HCT116 (cell line): ENCODE measurements around the gene ARL2. TPM values are rescaled to one million over a fixed set of nuclear protein-coding genes. Genes with fewer than 3 reads are reported as not detected.

Experiments used
- ATAC-seq: fragments of 200-7000 bp; cut with Tn5 transposase; 2 replicates; pipeline ENCODE4 v1.9.1; 2020; ENCODE audit warnings: mild to moderate bottlenecking, moderate library complexity
- BruUV-seq: library from RNA; stranded (reverse); fragments of 400-500 nt; replicated peaks from 2 replicates; lab custom pipeline; 2021; lab: Mats Ljungman, UMichigan
- CTCF ChIA-PET: fragments of 300-600 bp; sonication (Branson Sonifier 250); formaldehyde crosslinking; loops from one replicate; lab custom pipeline; 2021; ENCODE audit warnings: antibody characterized with exemption; lab: Charles Lee
- POLR2A ChIA-PET: fragments of 300-600, 350-600 bp; sonication (Branson Sonifier 250); formaldehyde crosslinking; loops from one replicate; lab custom pipeline; 2021; ENCODE audit warnings: antibody characterized with exemption; lab: Charles Lee
- RAD21 ChIA-PET, 2 experiments: fragments of 300-600 bp; sonication (Branson Sonifier 250); formaldehyde crosslinking; loops; one replicate each; lab custom pipeline; 2023; ENCODE audit warnings: low total read pairs in 2 of 2; ENCODE audit not compliant: uncharacterized antibody in 2 of 2, unreplicated experiment in 2 of 2, low non-redundant PET in 1 of 2; lab: Charles Lee
- DNase-seq: peaks from one replicate; pipeline ENCODE4 v3.0.0-alpha.2; 2010; ENCODE audit warnings: low read depth, low spot score
- H2AFZ ChIP-seq: fragments of 200-600 bp; shearing (Covaris generic), sonication (generic); 2 replicates; pipeline ENCODE4 v1.6.1; 2017; ENCODE audit warnings: low read depth, mixed run types, mixed read lengths, antibody characterized with exemption, low read length; ENCODE audit not compliant: poor library complexity, severe bottlenecking
- H3K27ac ChIP-seq: 2 replicates; pipeline ENCODE4 v1.5.1; 2012; ENCODE audit warnings: low read depth, low read length
- H3K27me3 ChIP-seq: fragments of 200-600 bp; sonication (generic); 2 replicates; pipeline ENCODE4 v1.6.1; 2016; ENCODE audit warnings: mixed run types, low read length, mixed read lengths; ENCODE audit not compliant: insufficient read depth
- H3K36me3 ChIP-seq, 2 experiments: fragments of 200-500 bp in 1 of 2; fragments of 200-600 bp in 1 of 2; sonication (Bioruptor generic) in 1 of 2; sonication (generic) in 1 of 2; 2 replicates each; pipeline versions ENCODE4 v1.5.1 to v1.6.1; 2014 to 2016; ENCODE audit warnings: low read length in 2 of 2, inconsistent platforms in 1 of 2, mixed read lengths in 1 of 2, mixed run types in 1 of 2; ENCODE audit not compliant: insufficient read depth in 2 of 2, control insufficient read depth in 1 of 2
- H3K4me1 ChIP-seq, 2 experiments: fragments of 200-600 bp in 1 of 2; sonication (generic) in 1 of 2; 2 replicates each; pipeline versions ENCODE4 v1.5.1 to v1.6.1; 2012 to 2017; ENCODE audit warnings: low read length in 2 of 2, inconsistent platforms in 1 of 2, mild to moderate bottlenecking in 1 of 2, mixed read lengths in 1 of 2, mixed run types in 1 of 2, moderate library complexity in 1 of 2; ENCODE audit not compliant: insufficient read depth in 2 of 2, control insufficient read depth in 1 of 2
- H3K4me2 ChIP-seq: fragments of 200-600 bp; sonication (generic); 2 replicates; pipeline ENCODE4 v1.6.1; 2017; ENCODE audit warnings: mixed run types, low read length, mixed read lengths
- H3K4me3 ChIP-seq, 2 experiments: fragments of 200-600 bp in 1 of 2; sonication (generic) in 1 of 2; replicated peaks in 1 of 2; 2 replicates each; pipeline ENCODE4 v1.5.1; 2011 to 2016; ENCODE audit warnings: low read length in 2 of 2, control low read depth in 1 of 2, low read depth in 1 of 2, mild to moderate bottlenecking in 1 of 2, mixed read lengths in 1 of 2, mixed run types in 1 of 2
- H3K79me2 ChIP-seq: fragments of 200-600 bp; sonication (generic); 2 replicates; pipeline ENCODE4 v1.6.1; 2017; ENCODE audit warnings: mild to moderate bottlenecking, mixed run types, low read length, moderate library complexity, mixed read lengths; ENCODE audit not compliant: insufficient read depth
- H3K9ac ChIP-seq: fragments of 200-600 bp; sonication (generic); 2 replicates; pipeline ENCODE4 v1.6.1; 2016; ENCODE audit warnings: low read length, mixed read lengths
- H3K9me2 ChIP-seq: fragments of 200-600 bp; sonication (generic), shearing (Covaris generic); 2 replicates; pipeline ENCODE4 v1.6.1; 2017; ENCODE audit warnings: mixed run types, mild to moderate bottlenecking, moderate library complexity; ENCODE audit not compliant: insufficient read depth
- H3K9me3 ChIP-seq, 2 experiments: fragments of 200-500 bp in 1 of 2; fragments of 200-600 bp in 1 of 2; sonication (Bioruptor generic) in 1 of 2; sonication (generic) in 1 of 2; 2 replicates each; pipeline ENCODE4 v1.6.1; 2014 to 2017; ENCODE audit warnings: low read length in 2 of 2, mixed read lengths in 2 of 2, inconsistent platforms in 1 of 2, low read depth in 1 of 2, mild to moderate bottlenecking in 1 of 2, mixed run types in 1 of 2, moderate library complexity in 1 of 2; ENCODE audit not compliant: control insufficient read depth in 1 of 2, insufficient read depth in 1 of 2
- H4K20me1 ChIP-seq: fragments of 200-600 bp; sonication (generic), shearing (Covaris generic); 2 replicates; pipeline ENCODE4 v1.6.1; 2017; ENCODE audit warnings: mixed run types, mild to moderate bottlenecking, moderate library complexity; ENCODE audit not compliant: insufficient read depth
- CEBPB ChIP-seq: IDR thresholded peaks from 2 replicates; pipeline ENCODE4 v1.6.1; 2012; ENCODE audit warnings: low read depth
- CTCF ChIP-seq, 3 experiments: fragments of 200-600 bp in 1 of 3; sonication (generic) in 1 of 3; IDR thresholded peaks in 2 of 3; conservative IDR thresholded peaks in 1 of 3; 2 replicates each; pipeline ENCODE4 v1.5.1; 2012 to 2017; ENCODE audit warnings: low read depth in 2 of 3, low read length in 2 of 3, antibody characterized with exemption in 1 of 3, borderline replicate concordance in 1 of 3, control low read depth in 1 of 3, mild to moderate bottlenecking in 1 of 3, mixed read lengths in 1 of 3, mixed run types in 1 of 3, moderate library complexity in 1 of 3; ENCODE audit not compliant: insufficient read depth in 1 of 3
- EGR1 ChIP-seq: IDR thresholded peaks from 2 replicates; pipeline ENCODE4 v1.6.1; 2012; ENCODE audit warnings: low read depth
- ELF1 ChIP-seq: IDR thresholded peaks from 2 replicates; pipeline ENCODE4 v1.6.1; 2012; ENCODE audit warnings: low read depth, borderline replicate concordance
- EZH2phosphoT487 ChIP-seq: fragments of 200-600 bp; IDR thresholded peaks from 2 replicates; pipeline ENCODE4 v1.6.1; 2018; ENCODE audit warnings: antibody characterized with exemption, borderline replicate concordance
- MAX ChIP-seq: IDR thresholded peaks from 2 replicates; pipeline ENCODE4 v1.6.1; 2012
- POLR2A ChIP-seq: IDR thresholded peaks from 2 replicates; pipeline ENCODE4 v1.7.0; 2011; ENCODE audit warnings: borderline replicate concordance; ENCODE audit not compliant: insufficient read depth, insufficient read length; ENCODE audit errors: extremely low read depth
- POLR2AphosphoS5 ChIP-seq: IDR thresholded peaks from 2 replicates; pipeline ENCODE4 v1.6.1; 2011; ENCODE audit warnings: mild to moderate bottlenecking, low read depth, low read length, moderate library complexity
- SP1 ChIP-seq: IDR thresholded peaks from 2 replicates; pipeline ENCODE4 v1.6.1; 2012; ENCODE audit warnings: low read depth
- SRF ChIP-seq: IDR thresholded peaks from 2 replicates; pipeline ENCODE4 v1.6.1; 2012; ENCODE audit warnings: low read depth
- TCF7L2 ChIP-seq: IDR thresholded peaks from 2 replicates; pipeline ENCODE4 v1.7.0; 2011; ENCODE audit warnings: borderline replicate concordance, inconsistent platforms; ENCODE audit not compliant: insufficient read depth, insufficient read length; ENCODE audit errors: extremely low read depth
- YY1 ChIP-seq: IDR thresholded peaks from 2 replicates; pipeline ENCODE4 v1.6.1; 2011; ENCODE audit warnings: low read length, low read depth, moderate library complexity, mild to moderate bottlenecking; ENCODE audit not compliant: insufficient replicate concordance; ENCODE audit errors: extremely low read depth
- ZFX ChIP-seq: fragments of 450-650 bp; IDR thresholded peaks from 2 replicates; pipeline ENCODE4 v1.6.1; 2017
- ZNF274 ChIP-seq: fragments of 200-500 bp; sonication (Bioruptor generic); IDR thresholded peaks from 2 replicates; pipeline ENCODE4 v1.6.1; 2014; ENCODE audit warnings: mild to moderate bottlenecking, low read depth, low read length, inconsistent platforms
- intact Hi-C: fragments of 100-400 bp; cut with micrococcal nuclease; formaldehyde crosslinking; loops from 2 replicates; pipeline ENCODE4 v1.10.0; 2022
- total RNA-seq: library from RNA; stranded (reverse); gene quantifications from one replicate; pipeline ENCODE4 v1.2.1, GENCODE V29; 2021; ENCODE audit not compliant: unreplicated experiment
- TF ChIP-seq, protein P1 (sequence below): IDR thresholded peaks from 2 replicates; pipeline ENCODE4 v1.6.1; 2012; ENCODE audit warnings: low read depth

ARL2 gene
- total RNA-seq, 1 experiment from 2014 or later: 68.7 TPM

DNA sequence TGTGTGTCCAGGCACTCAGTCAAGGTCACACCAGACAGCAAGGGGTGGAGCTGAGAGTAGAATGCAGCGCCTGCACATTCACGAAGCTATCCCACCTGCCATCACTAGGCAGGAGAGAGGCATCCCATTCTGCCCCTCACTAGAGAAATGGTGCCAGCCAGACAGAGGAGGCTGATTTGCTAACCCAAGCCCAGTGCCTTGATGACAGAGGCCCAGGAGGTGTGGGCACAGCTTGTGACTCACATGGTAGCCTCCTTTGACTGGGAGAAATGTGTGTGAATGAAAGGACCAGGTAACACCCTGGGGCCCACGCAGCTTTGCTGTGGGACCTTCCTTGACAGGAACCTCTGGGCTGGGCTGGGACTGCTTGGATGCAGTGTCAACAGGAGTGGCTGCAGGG is 49.6 kb downstream of the ARL2 start:
- Histone ChIP-seq H3K9me2 (no peaks in the 10 kb centered on the region), H3K36me3 (no peaks in the 10 kb centered on the region), H3K9ac (no peak overlapping the region), H3K27me3 (no peaks in the 10 kb centered on the region), H3K4me3 (no peak overlapping the region), H3K4me2 (no peak overlapping the region), H2AFZ (no peak overlapping the region), H4K20me1 (no peaks in the 10 kb centered on the region), H3K79me2 (no peaks in the 10 kb centered on the region), H3K9me3 (no peaks in the 10 kb centered on the region), H3K27ac (no peak overlapping the region), H3K4me1 (no peaks in the 10 kb centered on the region)
- RAD21 ChIA-PET: no interaction called here
- BruUV-seq: no TSS peak
- POLR2A ChIA-PET: interaction anchor here (0.6 kb wide), 1 partner anchor 48 kb away, joined by 3 read pairs; the partner anchor contains the start of gene TM7SF2
- no peak for DNase-seq
- TF ChIP-seq TCF7L2 (no peak), CTCF (IDR thresholded peaks at IDR 0.05 in 2 of 3, conservative IDR thresholded peaks at IDR 0.05 in 1 of 3; ENCODE audit: borderline replicate concordance in 1 of 3, insufficient read depth in 1 of 3, low read depth in 2 of 3, low read length in 2 of 3) (no peak), POLR2A (no peak), MAX (no peak), SP1 (no peak), SRF (no peak), ZFX (no peak), ZNF274 (no peak), CEBPB (no peak), YY1 (no peak), POLR2AphosphoS5 (no peak), EZH2phosphoT487 (no peak), ELF1 (no peak), EGR1 (no peak)
- TF ChIP-seq, protein P1, sequence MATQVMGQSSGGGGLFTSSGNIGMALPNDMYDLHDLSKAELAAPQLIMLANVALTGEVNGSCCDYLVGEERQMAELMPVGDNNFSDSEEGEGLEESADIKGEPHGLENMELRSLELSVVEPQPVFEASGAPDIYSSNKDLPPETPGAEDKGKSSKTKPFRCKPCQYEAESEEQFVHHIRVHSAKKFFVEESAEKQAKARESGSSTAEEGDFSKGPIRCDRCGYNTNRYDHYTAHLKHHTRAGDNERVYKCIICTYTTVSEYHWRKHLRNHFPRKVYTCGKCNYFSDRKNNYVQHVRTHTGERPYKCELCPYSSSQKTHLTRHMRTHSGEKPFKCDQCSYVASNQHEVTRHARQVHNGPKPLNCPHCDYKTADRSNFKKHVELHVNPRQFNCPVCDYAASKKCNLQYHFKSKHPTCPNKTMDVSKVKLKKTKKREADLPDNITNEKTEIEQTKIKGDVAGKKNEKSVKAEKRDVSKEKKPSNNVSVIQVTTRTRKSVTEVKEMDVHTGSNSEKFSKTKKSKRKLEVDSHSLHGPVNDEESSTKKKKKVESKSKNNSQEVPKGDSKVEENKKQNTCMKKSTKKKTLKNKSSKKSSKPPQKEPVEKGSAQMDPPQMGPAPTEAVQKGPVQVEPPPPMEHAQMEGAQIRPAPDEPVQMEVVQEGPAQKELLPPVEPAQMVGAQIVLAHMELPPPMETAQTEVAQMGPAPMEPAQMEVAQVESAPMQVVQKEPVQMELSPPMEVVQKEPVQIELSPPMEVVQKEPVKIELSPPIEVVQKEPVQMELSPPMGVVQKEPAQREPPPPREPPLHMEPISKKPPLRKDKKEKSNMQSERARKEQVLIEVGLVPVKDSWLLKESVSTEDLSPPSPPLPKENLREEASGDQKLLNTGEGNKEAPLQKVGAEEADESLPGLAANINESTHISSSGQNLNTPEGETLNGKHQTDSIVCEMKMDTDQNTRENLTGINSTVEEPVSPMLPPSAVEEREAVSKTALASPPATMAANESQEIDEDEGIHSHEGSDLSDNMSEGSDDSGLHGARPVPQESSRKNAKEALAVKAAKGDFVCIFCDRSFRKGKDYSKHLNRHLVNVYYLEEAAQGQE: no peak
- intact Hi-C loops: no loop called here
- CTCF ChIA-PET: interaction anchor here (1.3 kb wide), 1 partner anchor 49 kb away, joined by 3 read pairs; the partner anchor contains the start of gene ARL2
- ATAC-seq: no peak
